Muscle layer of colon (tissue), 2 donors: Measurements from ENCODE around the gene C10orf53.
"Not testable (repeated sequence)": the region's sequence is repeated elsewhere in the genome, so short reads cannot be mapped to it uniquely, and the experiment has no call there.

Experiments used
- H3K27ac ChIP-seq: one replicate; pipeline ENCODE4 v1.7.0; 2013; ENCODE audit warnings: low read depth, mild to moderate bottlenecking, low read length, moderate library complexity
- H3K27me3 ChIP-seq, 2 donors: one replicate each; pipeline ENCODE4 v1.7.0; 2013; ENCODE audit warnings: low read length in 2 of 2, mild to moderate bottlenecking in 2 of 2; ENCODE audit not compliant: insufficient read depth in 2 of 2, control insufficient read depth in 1 of 2
- H3K36me3 ChIP-seq: one replicate; pipeline ENCODE4 v1.7.0; 2013; ENCODE audit warnings: mild to moderate bottlenecking, low read length; ENCODE audit not compliant: insufficient read depth
- H3K4me1 ChIP-seq: one replicate; pipeline ENCODE4 v1.7.0; 2013; ENCODE audit warnings: mild to moderate bottlenecking, low read length; ENCODE audit not compliant: insufficient read depth
- H3K4me3 ChIP-seq, 2 donors: one replicate each; pipeline ENCODE4 v1.7.0; 2013; ENCODE audit warnings: low read length in 2 of 2, low read depth in 1 of 2, mild to moderate bottlenecking in 1 of 2, moderate library complexity in 1 of 2
- H3K9ac ChIP-seq: one replicate; pipeline ENCODE4 v1.7.0; 2013; ENCODE audit warnings: low read length
- H3K9me3 ChIP-seq: one replicate; pipeline ENCODE4 v1.7.0; 2013; ENCODE audit warnings: mild to moderate bottlenecking, low read length
- donor health status: abdominal sarcoma.
- donor health status: Adenocarcinoma of cecum.

The C10orf53 gene

DNA sequence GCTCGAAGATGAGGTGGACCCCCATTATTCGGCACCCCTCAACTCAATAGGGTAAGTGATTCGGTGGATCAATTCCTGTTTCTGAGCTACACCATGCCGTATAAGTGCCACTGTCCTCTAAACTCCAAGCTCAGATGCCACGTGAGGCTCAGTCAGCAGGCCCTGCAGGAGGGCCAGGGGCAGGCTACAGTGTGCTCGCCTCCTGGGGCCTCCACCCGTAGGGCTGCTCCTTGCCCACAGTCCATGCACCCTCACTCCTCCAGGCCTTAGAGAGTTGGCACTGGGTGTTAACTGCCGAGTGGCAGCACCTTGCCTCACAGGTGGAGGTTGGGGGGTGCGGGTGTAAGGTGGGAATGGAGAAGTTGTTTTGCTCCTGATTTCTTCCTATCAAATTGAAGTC is 12.1 kb downstream of the C10orf53 start:
- Histone ChIP-seq H3K27ac (no peak overlapping the region), H3K27me3 (peaks cover 0 to 11% of the 10 kb centered on the region in 2 donors), H3K9ac (no peak overlapping the region), H3K4me3 (no peak overlapping the region), H3K9me3 (no peaks in the 10 kb centered on the region), H3K4me1 (no peaks in the 10 kb centered on the region), H3K36me3 (no peaks in the 10 kb centered on the region)

- no peak overlapping the region for H3K9ac ChIP-seq
- no peaks in the 10 kb centered on the region for H3K9me3 ChIP-seq
- H3K4me3 ChIP-seq: no peak overlapping the region
- no peak overlapping the region for H3K27ac ChIP-seq
- no peaks in the 10 kb centered on the region for H3K36me3 ChIP-seq
- H3K4me1 ChIP-seq: no peaks in the 10 kb centered on the region
- H3K27me3 ChIP-seq: peaks cover 0 to 7% of the 10 kb centered on the region in 2 donors
These were observed 15.0 kb downstream of the C10orf53 start for GRCh38 chr10:49694466-49694865.

- H3K9ac ChIP-seq: no peak overlapping the region
- no peak overlapping the region for H3K4me3 ChIP-seq
- no peak overlapping the region for H3K27ac ChIP-seq
- H3K36me3 ChIP-seq: no peaks in the 10 kb centered on the region
- H3K9me3 ChIP-seq: no peaks in the 10 kb centered on the region
- H3K27me3 ChIP-seq: no peaks in the 10 kb centered on the region
- H3K4me1 ChIP-seq: no peaks in the 10 kb centered on the region
These were observed 16.9 kb downstream of the C10orf53 start for GRCh38 chr10:49696311-49696710.

- no peaks in the 10 kb centered on the region for H3K4me1 ChIP-seq
- no peak overlapping the region for H3K27ac ChIP-seq
- H3K4me3 ChIP-seq: no peak overlapping the region
- no peaks in the 10 kb centered on the region for H3K9me3 ChIP-seq
- no peaks in the 10 kb centered on the region for H3K27me3 ChIP-seq
- H3K9ac ChIP-seq: no peak overlapping the region
- no peaks in the 10 kb centered on the region for H3K36me3 ChIP-seq
These were observed 19.2 kb downstream of the C10orf53 start for GRCh38 chr10:49698679-49699078.

- Histone ChIP-seq H3K4me1 (no peaks in the 10 kb centered on the region), H3K9me3 (no peaks in the 10 kb centered on the region), H3K4me3 (no peak overlapping the region), H3K9ac (no peak overlapping the region), H3K27ac (no peak overlapping the region), H3K36me3 (no peaks in the 10 kb centered on the region), H3K27me3 (no peaks in the 10 kb centered on the region)
These were observed 20.8 kb downstream of the C10orf53 start for GRCh38 chr10:49700211-49700610.

DNA sequence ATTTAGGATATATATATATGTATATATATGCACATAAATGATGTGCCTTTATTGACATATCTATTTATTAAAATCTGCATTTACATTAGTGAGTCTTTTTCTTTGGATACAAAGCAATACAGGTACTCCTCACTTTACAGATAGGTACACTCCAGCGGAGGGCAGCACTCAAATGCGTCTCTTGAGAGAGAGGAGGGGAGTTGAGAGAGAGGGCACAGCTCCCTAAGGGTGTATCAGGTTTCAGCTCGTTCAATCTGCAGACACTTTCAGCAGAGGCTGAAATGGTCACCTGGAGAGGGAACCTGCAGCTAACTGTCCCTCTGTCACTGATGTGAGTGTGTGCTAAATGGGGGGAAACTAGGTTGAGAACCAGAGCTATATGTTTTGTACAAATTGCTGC is 21.5 kb downstream of the C10orf53 start:
- no peak overlapping the region for H3K27ac ChIP-seq
- no peak overlapping the region for H3K9ac ChIP-seq
- H3K9me3 ChIP-seq: no peaks in the 10 kb centered on the region
- no peak overlapping the region for H3K4me3 ChIP-seq
- H3K27me3 ChIP-seq: no peaks in the 10 kb centered on the region
- H3K4me1 ChIP-seq: no peaks in the 10 kb centered on the region
- H3K36me3 ChIP-seq: no peaks in the 10 kb centered on the region

GRCh38 chr10:49707585-49707984 is 28.1 kb downstream of the C10orf53 start:
- no peak overlapping the region for H3K27ac ChIP-seq
- H3K36me3 ChIP-seq: no peaks in the 10 kb centered on the region
- no peaks in the 10 kb centered on the region for H3K27me3 ChIP-seq
- no peak overlapping the region for H3K4me3 ChIP-seq
- no peaks in the 10 kb centered on the region for H3K4me1 ChIP-seq
- no peak overlapping the region for H3K9ac ChIP-seq
- H3K9me3 ChIP-seq: no peaks in the 10 kb centered on the region

DNA sequence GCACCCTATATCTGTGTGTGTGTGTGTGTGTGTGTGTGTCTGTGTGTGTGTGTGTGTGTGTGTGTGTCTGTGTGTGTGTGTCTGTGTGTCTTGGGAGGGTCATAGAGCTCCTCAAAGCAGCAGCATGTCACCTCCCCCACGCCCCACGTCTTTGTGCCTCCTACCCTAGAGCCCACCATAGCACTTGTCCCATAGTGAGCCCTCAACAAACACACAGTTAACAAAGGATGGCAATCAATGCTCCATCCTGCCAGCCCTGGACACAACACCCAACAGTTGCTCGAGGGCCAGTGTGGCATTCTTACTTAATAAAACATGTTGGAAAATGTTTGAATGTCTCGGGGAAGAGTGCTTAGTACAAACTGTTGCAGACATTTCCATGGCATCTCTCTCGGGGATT is 30.5 kb downstream of the C10orf53 start:
- Histone ChIP-seq H3K9ac (no peak overlapping the region), H3K4me1 (no peaks in the 10 kb centered on the region), H3K36me3 (no peaks in the 10 kb centered on the region), H3K27ac (no peak overlapping the region), H3K9me3 (no peaks in the 10 kb centered on the region), H3K27me3 (no peaks in the 10 kb centered on the region), H3K4me3 (no peak overlapping the region)

- Histone ChIP-seq H3K9ac (no peak overlapping the region), H3K9me3 (no peaks in the 10 kb centered on the region), H3K36me3 (no peaks in the 10 kb centered on the region), H3K4me3 (no peak overlapping the region), H3K27ac (no peak overlapping the region), H3K27me3 (no peaks in the 10 kb centered on the region), H3K4me1 (no peaks in the 10 kb centered on the region)
These were observed 31.5 kb downstream of the C10orf53 start for GRCh38 chr10:49710966-49711365.

GRCh38 chr10:49711481-49711880 is 32.0 kb downstream of the C10orf53 start:
- H3K4me1 ChIP-seq: no peaks in the 10 kb centered on the region
- H3K36me3 ChIP-seq: no peaks in the 10 kb centered on the region
- H3K27ac ChIP-seq: no peak overlapping the region
- H3K9me3 ChIP-seq: no peaks in the 10 kb centered on the region
- no peak overlapping the region for H3K9ac ChIP-seq
- H3K4me3 ChIP-seq: no peak overlapping the region
- no peaks in the 10 kb centered on the region for H3K27me3 ChIP-seq

DNA sequence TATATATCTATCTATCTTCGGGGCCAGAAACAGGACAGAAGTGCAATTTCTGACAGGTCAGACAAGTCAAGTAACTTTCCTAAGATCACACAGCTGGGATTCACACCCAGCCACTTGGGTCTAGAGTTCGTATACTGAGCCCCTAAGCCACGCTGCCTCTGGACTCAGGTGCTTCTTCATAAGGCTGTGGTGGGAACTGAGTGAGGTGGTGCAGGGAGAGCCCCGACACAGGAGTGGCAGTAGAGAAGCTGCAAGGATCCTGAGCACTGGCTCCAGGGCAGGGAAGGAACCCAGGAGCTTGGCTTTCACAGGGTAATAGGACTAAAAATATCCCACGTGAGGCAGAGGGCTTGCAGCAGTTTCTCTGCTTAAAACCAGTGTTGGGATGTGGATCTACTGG is 33.8 kb downstream of the C10orf53 start:
- Histone ChIP-seq H3K9me3 (no peaks in the 10 kb centered on the region), H3K4me3 (no peak overlapping the region), H3K9ac (no peak overlapping the region), H3K4me1 (no peaks in the 10 kb centered on the region), H3K27ac (no peak overlapping the region), H3K36me3 (no peaks in the 10 kb centered on the region), H3K27me3 (no peaks in the 10 kb centered on the region)

DNA sequence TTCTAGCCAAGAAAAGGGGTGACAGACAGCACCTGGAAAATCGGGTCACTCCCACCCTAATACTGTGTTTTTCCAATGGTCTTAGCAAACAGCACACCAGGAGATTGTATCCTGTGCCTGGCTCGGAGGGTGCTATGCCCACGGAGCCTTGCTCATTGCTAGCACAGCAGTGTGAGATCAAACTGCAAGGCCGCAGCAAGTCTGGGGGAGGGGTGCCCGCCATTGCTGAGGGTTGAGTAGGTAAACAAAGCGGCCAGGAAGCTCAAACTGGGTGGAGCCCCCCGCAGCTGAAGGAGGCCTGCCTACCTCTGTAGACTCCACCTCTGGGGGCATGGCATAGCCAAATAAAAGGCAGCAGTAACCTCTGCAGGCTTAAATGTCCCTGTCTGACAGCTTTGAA is 35.7 kb downstream of the C10orf53 start:
- H3K27ac ChIP-seq, H3K36me3 ChIP-seq, H3K9me3 ChIP-seq, H3K27me3 ChIP-seq, H3K9ac ChIP-seq, H3K4me1 ChIP-seq, H3K4me3 ChIP-seq: not testable (repeated sequence)
